H1 (cell line): ENCODE measurements around the gene HNRNPM. TPM values are rescaled to one million over a fixed set of nuclear protein-coding genes. Genes with fewer than 3 reads are reported as not detected.

ENCODE experiments used
- E2F6 ChIP-seq: IDR thresholded peaks from 2 replicates; pipeline ENCODE4 v1.6.1; 2012; ENCODE audit warnings: inconsistent platforms
- polyA plus RNA-seq, 7 experiments: library from polyadenylated mRNA; depleted of rRNA in 3 of 7; stranded (reverse) in 5 of 7; unstranded in 2 of 7; fragments of >200 nt in 5 of 7; fragments of 200-250 nt in 2 of 7; gene quantifications; 1 replicate in 5 of 7; 2 replicates in 1 of 7; 4 replicates in 1 of 7; pipeline versions ENCODE4 v1.2.1 to v1.2.3, GENCODE V29; 2011 to 2013; ENCODE audit warnings: missing spikeins in 2 of 7, mixed read lengths in 2 of 7
- total RNA-seq: library from RNA; stranded (reverse); fragmentation: NEBNext Ultra II Directional; extraction: Animal tissue kit (Norgen Biotek cat#: 25700); gene quantifications from 2 replicates; pipeline ENCODE4 v1.2.1, GENCODE V29; 2021

Gene HNRNPM
- total and polyA plus RNA-seq, 2 of the 8 experiments (the other 6 are each of a cell fraction or from before 2014, with no cell fraction given) = 375 to 474 TPM

GRCh38 chr19:8453616-8454015 is 8.8 kb downstream of the HNRNPM start (continued):
- TF ChIP-seq E2F6 = no peak
